GM23338 (cell line): ENCODE data around the gene MAGEA9B. TPM values are rescaled to one million over a fixed set of nuclear protein-coding genes. Genes with fewer than 3 reads are reported as not detected.
"Not testable (repeated sequence)": the region's sequence is repeated elsewhere in the genome, so short reads cannot be mapped to it uniquely, and the experiment has no call there.

ENCODE experiments used
- ATAC-seq: fragments of 200-7000 bp; cut with Tn5 transposase; 3 replicates; pipeline ENCODE4 v1.9.1; 2020
- DNase-seq: peaks from one replicate; pipeline ENCODE4 v3.0.0-alpha.2; 2015; ENCODE audit warnings: low spot score
- H2AFZ ChIP-seq: fragments of 200-600 bp; sonication (generic); 2 replicates; pipeline ENCODE4 v1.8.0; 2016; ENCODE audit warnings: antibody characterized with exemption, mild to moderate bottlenecking, moderate library complexity
- H3F3A ChIP-seq: fragments of 200-600 bp; sonication (generic); replicated peaks from 2 replicates; pipeline ENCODE4 v1.8.0; 2017; ENCODE audit warnings: antibody characterized with exemption, mixed run types, low read depth
- H3K27ac ChIP-seq: fragments of 200-600 bp; sonication (generic); 2 replicates; pipeline ENCODE4 v1.6.1; 2016; ENCODE audit warnings: low read depth
- H3K27me3 ChIP-seq: fragments of 200-600 bp; sonication (generic); 2 replicates; pipeline ENCODE4 v1.8.0; 2016; ENCODE audit warnings: mild to moderate bottlenecking, mixed run types, moderate library complexity; ENCODE audit not compliant: insufficient read depth
- H3K36me3 ChIP-seq: fragments of 200-600 bp; sonication (generic); 2 replicates; pipeline ENCODE4 v1.8.0; 2016; ENCODE audit warnings: mild to moderate bottlenecking; ENCODE audit not compliant: insufficient read depth
- H3K4me1 ChIP-seq: fragments of 200-600 bp; sonication (generic); 2 replicates; pipeline ENCODE4 v1.8.0; 2016; ENCODE audit warnings: mild to moderate bottlenecking, moderate library complexity; ENCODE audit not compliant: insufficient read depth
- H3K4me2 ChIP-seq: fragments of 200-600 bp; sonication (generic); 2 replicates; pipeline ENCODE4 v1.7.1; 2017; ENCODE audit warnings: mixed run types
- H3K4me3 ChIP-seq: fragments of 200-600 bp; sonication (generic); 2 replicates; pipeline ENCODE4 v1.6.1; 2016; ENCODE audit warnings: mixed run types
- H3K79me2 ChIP-seq: fragments of 200-600 bp; sonication (generic); replicated peaks from 2 replicates; pipeline ENCODE4 v1.8.0; 2017; ENCODE audit warnings: mild to moderate bottlenecking; ENCODE audit not compliant: insufficient read depth
- H3K9me2 ChIP-seq: fragments of 200-600 bp; sonication (generic); 2 replicates; pipeline ENCODE4 v1.8.0; 2017; ENCODE audit not compliant: insufficient read depth
- H4K20me1 ChIP-seq: fragments of 200-600 bp; sonication (generic); replicated peaks from 2 replicates; pipeline ENCODE4 v1.8.0; 2017; ENCODE audit warnings: mild to moderate bottlenecking; ENCODE audit not compliant: insufficient read depth
- H3K27ac Mint-ChIP-seq: 2 replicates; pipeline ENCODE4 v1.8.0; 2020; ENCODE audit warnings: inconsistent platforms, mild to moderate bottlenecking, moderate library complexity, mixed read lengths
- H3K27me3 Mint-ChIP-seq: 3 replicates; pipeline ENCODE4 v1.8.0; 2022; ENCODE audit warnings: low read depth, mild to moderate bottlenecking, moderate library complexity, mixed read lengths, inconsistent platforms; ENCODE audit not compliant: insufficient read depth, poor library complexity
- H3K36me3 Mint-ChIP-seq: 3 replicates; pipeline ENCODE4 v1.8.0; 2021; ENCODE audit warnings: low read depth, mild to moderate bottlenecking, inconsistent platforms, moderate library complexity, mixed read lengths
- H3K4me1 Mint-ChIP-seq: 3 replicates; pipeline ENCODE4 v1.8.0; 2020; ENCODE audit warnings: mild to moderate bottlenecking, inconsistent platforms, mixed read lengths
- H3K4me3 Mint-ChIP-seq: 3 replicates; pipeline ENCODE4 v1.8.0; 2021; ENCODE audit warnings: moderate library complexity, mild to moderate bottlenecking, inconsistent platforms, mixed read lengths
- H3K9me3 Mint-ChIP-seq: 3 replicates; pipeline ENCODE4 v1.8.0; 2020; ENCODE audit warnings: moderate library complexity, mild to moderate bottlenecking, inconsistent platforms, mixed read lengths
- POLR2AphosphoS5 ChIP-seq: IDR thresholded peaks from 2 replicates; pipeline ENCODE4 v1.6.1; 2016; ENCODE audit warnings: antibody characterized with exemption, low read depth
- REST ChIP-seq: IDR thresholded peaks from one replicate; pipeline ENCODE4 v1.6.1; 2018; ENCODE audit warnings: antibody characterized with exemption; ENCODE audit not compliant: unreplicated experiment
- ZNF114 ChIP-seq: fragments of 250-450 bp; sonication (Bioruptor Pico); IDR thresholded peaks from 2 replicates; pipeline ENCODE4 v1.5.0; 2020; ENCODE audit warnings: mild to moderate bottlenecking, moderate library complexity
- polyA plus RNA-seq: library from polyadenylated mRNA; unstranded; fragments of >200 nt; fragmentation: Nextera tagmentation; extraction: Ambion mirVana; gene quantifications from 2 replicates; pipeline ENCODE4 v1.2.1, GENCODE V29; 2016
- total RNA-seq: library from RNA; depleted of rRNA; stranded (reverse); fragments of >200 nt; shearing (Covaris generic); gene quantifications from 2 replicates; pipeline ENCODE4 v1.2.3, GENCODE V29; 2014

The MAGEA9B gene
- total and polyA plus RNA-seq, 2 experiments from 2014 or later: 0.52 TPM; not detected in 1

DNA sequence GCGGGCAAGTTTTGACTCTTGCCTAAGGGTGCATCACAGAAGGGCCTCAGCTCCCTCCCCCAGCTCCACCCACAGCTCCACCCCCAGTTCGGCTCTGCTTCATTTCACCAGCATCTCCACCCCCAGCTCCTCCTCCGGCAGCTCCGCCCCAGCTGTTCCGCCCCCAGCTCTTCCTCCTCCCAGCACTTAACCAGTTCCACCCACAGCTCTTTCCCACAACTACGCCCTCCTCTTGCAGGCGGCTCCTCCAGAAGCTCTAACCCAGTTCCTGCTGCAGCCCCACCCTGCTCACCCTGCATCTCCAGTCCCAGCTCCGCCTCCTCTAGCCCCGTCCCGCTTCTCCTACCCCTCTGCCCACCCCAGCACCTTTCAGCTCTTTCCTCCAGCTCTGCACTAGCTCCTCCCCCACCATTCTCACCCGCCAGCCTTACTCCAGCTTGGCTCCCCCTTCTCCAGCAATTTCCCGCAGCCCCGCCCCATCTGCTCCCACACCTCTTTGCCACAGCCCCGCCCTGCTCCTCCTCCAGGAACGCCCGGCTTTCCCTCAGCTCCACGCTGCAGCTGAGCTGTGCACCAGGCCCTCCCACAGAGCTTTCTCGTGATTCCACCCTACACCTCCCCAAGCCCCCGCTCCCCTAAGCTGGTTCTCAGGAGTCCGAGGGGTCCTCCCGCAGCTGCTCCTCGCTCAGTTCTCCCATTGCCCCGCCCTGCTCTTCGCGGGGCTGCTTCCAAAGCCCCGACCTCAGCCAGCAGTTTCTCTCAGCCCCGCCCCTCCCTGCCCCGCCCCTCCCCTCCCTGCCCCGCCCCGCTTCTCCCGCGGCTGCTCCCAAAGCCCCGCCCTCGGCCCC is 47.8 kb downstream of the MAGEA9B start:
- Histone ChIP-seq H3K27me3 (peaks cover 7% of the 10 kb centered on the region; the same call in 1 of the 2 replicates), H3K9me2 (no peaks in the 10 kb centered on the region), H3F3A (no peaks in the 10 kb centered on the region), H3K4me1 (no peaks in the 10 kb centered on the region), H3K27ac (no peak overlapping the region), H3K79me2 (no peaks in the 10 kb centered on the region), H3K36me3 (no peaks in the 10 kb centered on the region), H2AFZ (no peak overlapping the region), H3K4me3 (peak overlapping the region; percentile 59), H3K4me2 (peak overlapping the region; percentile 74), H4K20me1 (no peaks in the 10 kb centered on the region)
- TF ChIP-seq POLR2AphosphoS5: 0 out of 2 replicates have a peak, but pooled peaks have one; percentile 11
- TF ChIP-seq REST: no peak
- no peak for TF ChIP-seq ZNF114
- H3K27ac Mint-ChIP-seq: peak overlapping the region; percentile 92
- DNase-seq (peak; percentile 85), ATAC-seq (peak; percentile 67)
- peaks cover 6% of the 10 kb centered on the region; the same call in 2 of the 3 replicates for H3K4me1 Mint-ChIP-seq
- peaks cover 5% of the 10 kb centered on the region for H3K27me3 Mint-ChIP-seq
- H3K9me3 Mint-ChIP-seq: no peaks in the 10 kb centered on the region; the same call in 2 of the 3 replicates
- no peaks in the 10 kb centered on the region; the same call in 2 of the 3 replicates for H3K36me3 Mint-ChIP-seq
- peak overlapping the region; percentile 84 for H3K4me3 Mint-ChIP-seq

DNA sequence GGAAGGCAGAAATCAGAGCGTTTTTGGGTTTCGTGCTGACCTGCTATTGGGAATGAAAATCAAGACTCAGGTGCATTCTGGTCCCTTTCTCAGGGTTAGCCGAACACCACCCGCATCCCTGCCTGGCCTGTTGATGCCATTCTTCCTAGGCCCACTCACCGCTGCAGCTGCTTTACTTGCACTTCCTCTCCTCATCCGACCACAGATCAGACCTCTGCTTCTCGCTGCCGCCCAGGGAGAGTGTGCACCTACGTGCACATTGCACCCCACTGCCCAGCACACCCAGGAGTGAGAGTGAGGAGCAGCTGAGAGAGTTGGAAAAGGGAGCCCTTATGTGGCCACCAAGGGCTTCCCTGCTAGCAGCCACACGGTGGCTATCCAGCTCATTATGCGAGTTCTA is 49.8 kb downstream of the MAGEA9B start:
- not testable (repeated sequence) for H3K4me3 Mint-ChIP-seq, H3K27ac Mint-ChIP-seq, H3K9me3 Mint-ChIP-seq, H3K27me3 Mint-ChIP-seq, H3K27ac ChIP-seq, H3K4me3 ChIP-seq, H3K79me2 ChIP-seq, DNase-seq, H3K27me3 ChIP-seq, ATAC-seq, H4K20me1 ChIP-seq, H3K4me2 ChIP-seq, H3K4me1 ChIP-seq, H3F3A ChIP-seq, H3K36me3 Mint-ChIP-seq, H3K9me2 ChIP-seq, H3K36me3 ChIP-seq, H3K4me1 Mint-ChIP-seq, H2AFZ ChIP-seq

GRCh38 chrX:149534926-149535602 is 52.2 kb downstream of the MAGEA9B start:
- H3K4me3 Mint-ChIP-seq, H3K4me1 Mint-ChIP-seq: not testable (repeated sequence)

GRCh38 chrX:149533999-149534398 is 53.3 kb downstream of the MAGEA9B start:
- not testable (repeated sequence) for H3K27ac Mint-ChIP-seq, H3K4me2 ChIP-seq, H3K4me1 Mint-ChIP-seq, H3K27ac ChIP-seq, H3K79me2 ChIP-seq, H3F3A ChIP-seq, ATAC-seq, H2AFZ ChIP-seq, H4K20me1 ChIP-seq, H3K9me3 Mint-ChIP-seq, H3K36me3 ChIP-seq, H3K27me3 ChIP-seq, H3K4me3 ChIP-seq, H3K4me1 ChIP-seq, H3K36me3 Mint-ChIP-seq, H3K9me2 ChIP-seq, H3K27me3 Mint-ChIP-seq, DNase-seq, H3K4me3 Mint-ChIP-seq

More at GRCh38 chrX:149534926-149535602, 52.2 kb downstream of the MAGEA9B start:
- not testable (repeated sequence) for H3K27ac Mint-ChIP-seq, H3K27ac ChIP-seq, H4K20me1 ChIP-seq, H3K36me3 ChIP-seq, H3K9me3 Mint-ChIP-seq, H3F3A ChIP-seq, H3K27me3 ChIP-seq, H3K9me2 ChIP-seq, H3K36me3 Mint-ChIP-seq, H3K4me3 ChIP-seq, DNase-seq, H3K27me3 Mint-ChIP-seq, H2AFZ ChIP-seq, H3K4me1 ChIP-seq, ATAC-seq, H3K79me2 ChIP-seq, H3K4me2 ChIP-seq

GRCh38 chrX:149532868-149533267 is 54.4 kb downstream of the MAGEA9B start:
- not testable (repeated sequence) for H3K79me2 ChIP-seq, H3K27me3 ChIP-seq, ATAC-seq, H2AFZ ChIP-seq, H3K9me3 Mint-ChIP-seq, H3K4me3 ChIP-seq, H3K4me1 Mint-ChIP-seq, H3K27ac ChIP-seq, H3K36me3 ChIP-seq, H3K36me3 Mint-ChIP-seq, H3K4me1 ChIP-seq, H3K4me2 ChIP-seq, H4K20me1 ChIP-seq, H3K4me3 Mint-ChIP-seq, H3F3A ChIP-seq, H3K27ac Mint-ChIP-seq, DNase-seq, H3K9me2 ChIP-seq, H3K27me3 Mint-ChIP-seq
